HG03159 (cell line): ENCODE data around the gene ERCC6L2.

Source experiments
- ATAC-seq: cut with Tn5 transposase; IDR thresholded peaks from one replicate; pipeline ENCODE4 v1.9.1; 2021; ENCODE audit warnings: mild to moderate bottlenecking, moderate library complexity; ENCODE audit not compliant: unreplicated experiment

ERCC6L2 gene

GRCh38 chr9:95920017-95920416 is 44.5 kb downstream of the ERCC6L2 start:
- ATAC-seq: no peak

- ATAC-seq: no peak
Observed at GRCh38 chr9:95923794-95924193, 48.3 kb downstream of the ERCC6L2 start.

DNA sequence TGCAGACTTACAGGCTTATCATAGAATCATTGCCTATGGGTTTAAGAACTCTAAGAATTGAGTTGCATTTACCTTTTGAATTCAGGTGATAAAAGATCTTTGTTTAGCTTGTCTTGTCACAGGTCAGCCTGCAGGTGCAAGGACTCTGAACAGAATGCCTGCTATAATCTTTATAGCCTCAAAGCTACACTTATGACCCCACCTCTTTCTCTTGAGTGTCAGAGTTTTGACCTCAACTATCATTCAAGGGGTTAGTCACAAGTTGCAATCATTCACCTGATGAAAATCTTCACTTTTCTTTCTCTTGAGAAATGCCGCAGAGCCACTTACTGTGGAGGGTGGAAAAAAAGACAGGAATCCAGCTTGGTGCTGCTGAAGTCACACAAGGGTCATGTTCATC is 49.5 kb downstream of the ERCC6L2 start:
- ATAC-seq: no peak

DNA sequence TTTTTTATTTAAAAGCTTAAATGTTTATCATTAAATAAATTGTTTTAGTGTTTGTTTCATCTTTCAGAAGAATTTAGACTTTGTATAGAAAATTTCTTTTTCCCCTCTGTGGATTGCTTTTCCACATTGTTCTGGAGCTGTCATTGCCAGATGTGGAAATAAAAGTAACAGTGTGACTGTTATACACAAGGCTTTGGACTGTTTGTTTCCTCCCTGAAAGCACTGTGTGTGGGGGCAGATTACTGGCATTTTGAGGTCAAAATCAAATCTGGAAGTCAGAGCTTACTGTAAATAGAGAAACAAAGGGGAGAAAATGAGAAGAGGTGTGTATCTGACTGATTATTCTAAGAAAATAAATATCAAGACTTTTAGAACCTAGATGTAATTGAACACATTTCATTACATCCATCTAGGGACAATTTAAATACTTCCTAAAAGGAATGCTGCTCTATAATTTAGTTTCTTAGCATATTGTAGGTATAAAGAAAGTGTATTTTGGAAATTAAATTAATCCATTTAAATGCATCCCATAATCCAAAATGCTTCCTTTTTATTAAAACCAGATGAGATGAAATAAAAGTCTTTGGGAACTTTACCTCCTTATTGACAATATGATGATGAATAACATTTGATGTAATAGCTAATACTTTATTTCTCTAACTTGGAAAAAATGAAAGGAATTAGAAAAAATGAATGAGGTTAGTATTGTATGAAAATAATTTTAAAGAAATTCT is 51.9 kb downstream of the ERCC6L2 start:
- ATAC-seq: no peak

GRCh38 chr9:95930277-95930676 is 54.8 kb downstream of the ERCC6L2 start:
- ATAC-seq: no peak

DNA sequence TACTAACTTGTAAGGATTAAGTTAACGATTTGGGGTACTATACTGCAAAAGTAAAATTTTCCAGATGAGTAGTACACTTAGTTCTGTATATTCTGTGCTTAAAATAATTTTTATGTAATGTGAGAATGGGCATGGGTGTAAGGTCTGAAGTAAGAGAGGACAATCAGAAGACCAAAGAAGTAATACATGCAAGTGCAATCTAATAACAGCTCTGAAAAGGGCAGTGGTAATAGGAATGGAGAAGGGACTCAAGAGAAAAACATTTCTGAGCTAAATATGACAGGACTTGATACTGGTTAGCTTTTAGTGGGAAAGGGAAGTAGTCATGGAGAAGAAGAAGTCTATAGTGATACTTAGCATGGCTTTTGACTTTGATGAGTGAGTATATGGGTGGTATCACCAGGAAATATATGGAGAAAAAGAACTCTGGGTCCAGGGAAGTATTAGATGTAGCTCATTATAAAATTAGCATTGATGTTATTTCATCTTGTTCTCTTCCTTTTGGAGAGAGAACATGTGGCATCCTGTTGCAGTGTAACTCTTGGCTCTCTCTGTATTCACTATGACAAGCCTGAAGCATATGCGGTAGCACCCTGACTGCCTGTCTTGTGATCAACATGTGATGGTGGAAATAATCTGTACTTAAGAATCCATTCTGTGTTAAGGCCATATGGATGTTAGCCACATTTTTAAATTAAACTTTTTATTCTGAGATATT is 60.5 kb downstream of the ERCC6L2 start:
- no peak for ATAC-seq

DNA sequence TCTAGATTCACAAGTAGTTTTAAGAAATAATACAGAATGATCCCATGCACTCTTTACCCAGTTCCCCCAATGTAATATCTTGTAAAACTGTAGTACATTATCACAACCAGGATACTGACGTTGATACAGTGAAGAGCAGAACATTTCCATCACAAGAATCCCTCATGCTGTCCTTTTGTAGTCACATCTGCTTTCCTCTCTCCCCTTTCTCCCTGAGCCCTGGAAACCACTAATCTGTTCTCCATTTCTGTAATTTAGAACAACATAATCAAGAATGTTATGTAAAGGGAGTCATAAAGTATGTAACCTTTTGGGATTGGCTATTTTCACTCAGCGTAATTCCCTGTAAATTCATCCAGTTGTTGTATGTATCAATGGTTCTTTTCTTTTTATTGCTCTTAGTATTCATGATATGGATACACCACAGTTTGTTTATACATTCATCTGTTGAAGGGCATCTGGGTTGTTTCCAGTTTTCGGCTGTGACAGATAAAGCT is 61.1 kb downstream of the ERCC6L2 start:
- no peak for ATAC-seq

- ATAC-seq: no peak
Observed at GRCh38 chr9:95937131-95937530, 61.6 kb downstream of the ERCC6L2 start.

DNA sequence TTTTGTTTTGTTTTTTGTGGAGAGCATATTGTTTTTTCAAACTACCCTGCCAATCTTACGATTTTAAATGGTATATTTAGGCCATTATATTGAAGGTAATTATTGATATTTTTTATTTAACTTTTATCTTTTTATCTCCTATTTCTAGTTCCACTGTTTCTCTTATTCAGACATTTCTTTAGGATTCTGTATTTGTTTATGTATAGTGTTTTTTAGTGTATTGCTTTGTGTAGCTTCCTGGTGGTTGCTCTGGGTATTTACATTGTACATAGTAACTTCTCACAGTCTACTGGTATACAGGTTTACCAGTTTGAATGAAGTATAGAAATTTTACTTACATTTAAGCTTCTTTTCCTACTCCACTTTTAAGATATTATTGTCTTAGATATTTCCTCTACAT is 63.2 kb downstream of the ERCC6L2 start:
- no peak for ATAC-seq

- ATAC-seq: no peak
Observed at GRCh38 chr9:95939472-95939871, 64.0 kb downstream of the ERCC6L2 start.

GRCh38 chr9:95940265-95940664 is 64.8 kb downstream of the ERCC6L2 start:
- no peak for ATAC-seq

- no peak for ATAC-seq
Observed at GRCh38 chr9:95942016-95942415, 66.5 kb downstream of the ERCC6L2 start.

- no peak for ATAC-seq
Observed at GRCh38 chr9:95947118-95947517, 71.6 kb downstream of the ERCC6L2 start.

DNA sequence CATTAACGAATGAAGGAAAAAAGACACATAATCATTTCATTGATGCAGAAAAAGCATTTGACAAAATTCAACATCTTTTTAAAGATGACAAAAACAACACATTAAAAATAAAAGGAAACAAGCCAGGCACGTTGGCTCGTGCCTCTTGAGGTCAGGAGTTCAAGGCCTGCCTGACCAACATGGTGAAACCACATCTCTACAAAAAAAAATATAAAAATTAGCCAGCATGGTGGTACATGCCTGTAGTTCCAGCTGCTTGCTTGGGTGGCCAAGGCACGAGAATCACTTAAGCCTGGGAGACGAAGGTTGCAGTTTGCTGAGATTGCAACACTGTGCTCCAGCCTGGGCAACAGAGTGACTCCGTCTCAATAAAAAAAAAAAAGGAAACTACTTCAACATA is 77.0 kb downstream of the ERCC6L2 start:
- ATAC-seq: no peak

DNA sequence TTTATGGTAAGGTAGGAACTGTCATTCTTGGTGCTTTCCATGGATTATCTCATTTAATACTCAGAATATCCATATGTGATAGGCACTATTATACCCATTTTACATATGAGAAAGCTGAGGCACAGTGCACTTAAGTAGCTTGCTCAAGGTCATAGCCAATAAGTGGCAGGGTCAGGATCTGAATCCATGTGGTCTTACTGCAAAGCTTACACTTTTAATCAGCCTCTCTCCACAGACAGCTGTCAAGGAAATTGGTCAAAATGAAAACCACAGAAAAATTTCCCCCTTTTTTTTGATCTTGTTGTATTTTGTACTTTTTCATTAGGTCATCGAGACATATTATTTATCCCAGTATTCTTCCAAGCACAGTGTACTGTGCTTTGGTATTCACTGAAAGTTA is 78.5 kb downstream of the ERCC6L2 start:
- no peak for ATAC-seq

- ATAC-seq: no peak
Observed at GRCh38 chr9:95954940-95955339, 79.4 kb downstream of the ERCC6L2 start.

- no peak for ATAC-seq
Observed at GRCh38 chr9:95962936-95963335, 87.4 kb downstream of the ERCC6L2 start.

- no peak for ATAC-seq
Observed at GRCh38 chr9:95963659-95964058, 88.2 kb downstream of the ERCC6L2 start.

DNA sequence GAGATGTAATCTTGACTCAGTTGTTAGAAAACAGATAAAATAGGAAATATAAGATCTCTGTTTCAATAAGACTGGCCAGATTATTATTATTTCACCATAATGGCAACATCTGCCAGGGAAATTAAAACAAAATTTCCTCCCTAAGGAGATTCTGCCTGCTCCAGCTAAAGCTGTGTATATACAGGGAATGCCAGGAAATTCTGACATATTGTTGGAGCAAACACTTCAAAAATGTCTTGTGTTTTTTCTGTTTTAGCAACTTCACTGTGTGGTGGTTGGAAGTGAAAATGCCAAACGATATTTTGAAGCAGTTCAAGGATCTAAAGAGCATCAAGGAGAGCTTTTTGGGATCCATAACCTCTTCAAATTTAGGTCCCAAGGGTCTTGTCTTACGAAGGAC is 90.8 kb downstream of the ERCC6L2 start:
- ATAC-seq: no peak

GRCh38 chr9:95970317-95970716 is 94.8 kb downstream of the ERCC6L2 start:
- ATAC-seq: no peak

DNA sequence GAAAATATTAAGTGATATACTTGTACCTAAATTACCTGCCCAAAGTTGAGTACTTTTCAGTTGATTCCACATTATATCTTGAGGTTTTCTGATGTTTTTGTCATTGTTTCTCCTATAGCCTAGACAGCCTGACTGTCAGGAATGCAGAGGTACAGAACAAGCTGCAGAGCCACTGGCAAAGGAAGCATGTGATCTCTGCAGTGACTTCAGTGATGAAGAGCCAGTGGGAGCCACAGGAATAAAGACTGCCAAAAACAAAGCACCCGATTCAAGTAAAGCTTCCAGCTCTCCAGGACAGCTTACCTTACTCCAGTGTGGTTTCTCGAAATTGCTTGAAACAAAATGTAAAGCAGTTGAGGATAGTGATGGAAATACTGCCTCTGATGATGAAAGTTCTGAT is 96.3 kb downstream of the ERCC6L2 start:
- ATAC-seq: no peak

GRCh38 chr9:95974389-95974788 is 98.9 kb downstream of the ERCC6L2 start:
- ATAC-seq: no peak
